HCEC 1CT (cell line): ENCODE data around the gene NXPH3.
"Not testable (repeated sequence)": the region's sequence is repeated elsewhere in the genome, so short reads cannot be mapped to it uniquely, and the experiment has no call there.

Experiments used
- DNase-seq: peaks from one replicate; pipeline ENCODE4 v3.0.0-alpha.2; 2017

Gene NXPH3

GRCh38 chr17:49555495-49556222 is 20.0 kb upstream of the NXPH3 start:
- no peak for DNase-seq

DNA sequence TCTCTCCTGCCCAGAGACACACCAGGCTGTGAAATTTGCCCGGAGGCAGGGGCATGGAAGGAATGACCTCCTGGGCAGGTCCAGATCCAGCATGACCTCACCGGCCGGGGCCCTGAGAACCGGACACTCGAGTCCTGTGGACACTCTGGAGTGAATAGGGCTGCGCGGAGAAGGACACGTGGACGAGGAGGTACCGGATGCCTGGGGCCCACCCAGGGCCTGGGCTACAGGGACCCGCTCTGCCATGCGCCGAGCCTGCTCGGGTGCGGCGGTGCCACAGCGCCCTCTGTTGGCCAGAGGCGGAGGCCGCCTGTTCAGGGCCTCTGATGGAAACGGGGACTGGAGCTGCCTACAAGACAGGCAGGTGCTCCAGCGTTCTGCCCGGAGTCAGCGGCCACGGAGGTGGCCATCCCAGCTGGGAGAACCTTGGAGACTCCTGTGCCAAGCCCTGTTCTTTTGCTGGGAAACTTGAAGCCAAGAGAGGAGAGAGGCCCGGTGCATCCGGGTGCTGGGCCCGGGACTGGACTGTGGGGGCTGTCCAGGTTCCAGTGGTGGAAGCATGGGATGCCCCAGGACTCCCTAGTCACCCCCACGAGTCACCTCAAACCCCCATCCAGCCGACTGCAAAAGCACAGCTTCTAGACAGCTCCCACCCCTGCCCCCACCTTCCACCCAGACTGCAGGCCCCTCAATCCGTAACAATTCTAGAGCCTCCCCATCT is 19.3 kb upstream of the NXPH3 start:
- DNase-seq, result peak; percentile 46

DNA sequence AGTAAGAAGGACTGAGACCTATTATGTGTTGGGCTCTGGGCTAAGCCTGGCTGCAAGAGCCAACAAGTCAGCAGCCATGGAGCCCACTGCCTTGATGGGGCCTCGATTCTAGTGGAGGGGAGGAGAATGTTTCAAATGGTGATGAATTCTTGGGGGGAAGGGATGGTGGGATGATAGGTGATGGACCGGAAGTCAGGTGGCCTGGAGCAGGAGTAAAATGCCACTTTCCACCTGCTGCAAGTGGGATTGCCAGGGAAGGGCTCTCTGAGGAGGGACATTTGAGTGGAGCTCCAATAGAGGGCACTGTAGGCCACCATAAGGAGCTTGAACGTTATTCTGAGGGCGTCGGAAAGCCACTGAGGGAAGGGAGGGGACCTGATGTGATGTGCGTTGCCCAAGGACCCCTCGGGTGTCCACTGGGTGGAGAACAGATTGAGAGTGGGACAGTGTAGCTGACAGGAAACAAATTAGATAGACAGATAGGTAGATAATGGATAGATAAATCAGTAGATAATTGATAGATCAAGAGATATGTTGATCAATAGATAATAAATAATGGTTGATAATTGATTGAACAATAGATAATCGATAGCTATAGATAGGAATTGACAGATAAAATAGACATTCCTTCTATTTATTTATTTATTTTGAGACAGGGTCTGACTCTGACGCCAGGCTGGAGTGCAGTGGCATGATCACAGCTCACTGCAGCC is 18.2 kb upstream of the NXPH3 start:
- peak; percentile 49 for DNase-seq

- no peak for DNase-seq
Observed at GRCh38 chr17:49564638-49565037, 11.0 kb upstream of the NXPH3 start.

DNA sequence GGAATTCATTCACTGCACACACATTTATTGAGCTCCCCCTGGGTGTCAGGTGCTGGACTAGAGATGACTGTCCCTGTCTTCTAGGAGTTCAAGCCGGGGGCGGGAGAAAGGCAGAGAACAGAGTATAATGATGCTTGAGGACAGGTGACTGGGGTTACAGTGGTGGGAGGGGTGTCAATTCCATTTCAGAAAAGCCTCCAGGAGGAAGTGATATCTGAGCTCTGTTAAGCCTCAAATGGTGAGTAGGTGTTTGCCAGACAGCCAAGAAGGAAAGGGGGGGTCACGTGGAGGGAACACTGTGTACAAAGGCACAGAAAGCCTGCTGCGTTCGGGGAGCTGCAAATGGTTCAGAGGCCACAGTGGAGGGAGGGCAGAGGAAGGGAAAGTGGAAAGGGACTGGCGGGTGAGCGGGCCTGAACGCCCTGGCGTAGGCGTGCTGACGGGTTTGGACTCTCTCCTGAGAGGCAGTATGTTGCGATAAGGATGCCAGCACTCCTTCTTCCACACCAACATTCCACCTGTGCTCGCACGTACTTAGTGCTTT is 9.7 kb upstream of the NXPH3 start:
- DNase-seq, result no peak

- no peak for DNase-seq
Observed at GRCh38 chr17:49566668-49567071, 9.0 kb upstream of the NXPH3 start.

DNA sequence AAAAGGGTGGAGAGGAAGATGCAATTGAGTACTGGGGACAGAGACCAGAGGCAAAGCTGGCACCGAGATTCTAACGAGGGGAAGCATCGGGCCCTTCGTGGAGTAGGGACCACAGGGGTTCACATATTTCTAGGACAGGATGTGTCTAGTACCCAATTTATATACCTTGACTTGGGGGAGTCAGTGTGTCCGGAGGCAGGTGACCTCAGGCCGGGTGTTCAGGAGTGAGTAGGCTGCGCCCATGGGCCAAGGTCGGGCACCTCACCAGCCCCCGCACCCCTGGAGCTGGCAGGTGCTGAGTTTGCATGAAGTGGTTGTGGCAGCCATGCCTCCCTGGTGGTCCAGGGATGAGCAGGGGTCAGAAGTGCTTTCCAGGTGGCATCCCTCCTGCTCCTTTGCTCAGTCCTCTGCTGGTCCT is 8.6 kb upstream of the NXPH3 start:
- DNase-seq, result no peak

DNA sequence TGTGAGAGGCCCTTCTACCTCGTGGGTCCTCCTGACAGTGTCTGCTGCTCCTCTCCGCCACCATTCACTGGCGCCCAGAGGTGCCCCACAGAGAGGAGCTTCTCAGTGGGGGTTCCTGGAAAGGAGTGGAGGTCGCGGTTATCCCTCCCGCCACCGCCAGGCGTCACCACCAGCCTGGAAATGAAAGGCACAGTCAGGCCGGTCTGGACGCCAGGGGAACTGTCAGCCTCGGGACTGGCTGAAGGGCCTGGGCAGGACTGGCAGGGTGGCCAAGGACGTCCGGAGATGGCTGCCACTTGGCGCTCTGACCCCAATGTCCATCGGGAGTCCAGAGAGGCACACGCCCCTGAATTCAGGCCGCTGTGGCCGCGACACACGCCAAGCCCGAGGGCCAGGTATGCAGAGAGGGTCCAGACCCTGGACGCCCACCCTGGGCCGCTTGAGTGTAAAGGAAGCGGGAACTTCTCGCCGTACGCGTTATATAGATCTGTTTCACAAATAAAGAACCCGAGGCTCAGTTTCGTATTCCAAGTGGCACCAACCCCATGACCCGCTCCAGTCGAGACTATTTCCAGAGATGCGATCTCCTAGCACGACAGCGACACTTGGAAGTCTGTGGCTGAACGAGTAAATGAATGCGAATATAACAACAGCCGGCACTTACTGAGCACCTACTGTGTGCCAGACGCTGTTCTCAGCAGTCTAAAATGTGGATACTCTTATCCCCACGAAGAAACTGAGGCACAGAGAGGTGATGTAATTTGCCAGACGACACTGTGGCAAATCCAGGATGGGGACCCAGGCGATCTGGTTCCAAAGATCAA is 7.6 kb upstream of the NXPH3 start:
- peak; percentile 73 for DNase-seq

DNA sequence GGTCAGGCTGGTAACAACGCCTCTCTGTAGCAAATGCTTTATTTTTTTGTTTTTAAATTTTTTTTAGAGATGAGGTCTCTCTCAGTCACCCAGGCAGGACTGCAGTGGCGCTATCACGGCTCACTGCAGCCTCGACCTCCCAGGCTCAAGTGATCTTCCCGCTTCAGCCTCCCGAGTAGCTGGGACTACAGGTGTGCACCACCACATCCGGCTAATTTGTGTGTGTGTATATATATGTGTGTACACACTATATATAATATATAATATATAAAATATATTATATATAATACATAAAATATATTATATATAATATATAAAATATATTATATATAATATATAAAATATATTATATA is 7.0 kb upstream of the NXPH3 start:
- DNase-seq, result not testable (repeated sequence)

DNA sequence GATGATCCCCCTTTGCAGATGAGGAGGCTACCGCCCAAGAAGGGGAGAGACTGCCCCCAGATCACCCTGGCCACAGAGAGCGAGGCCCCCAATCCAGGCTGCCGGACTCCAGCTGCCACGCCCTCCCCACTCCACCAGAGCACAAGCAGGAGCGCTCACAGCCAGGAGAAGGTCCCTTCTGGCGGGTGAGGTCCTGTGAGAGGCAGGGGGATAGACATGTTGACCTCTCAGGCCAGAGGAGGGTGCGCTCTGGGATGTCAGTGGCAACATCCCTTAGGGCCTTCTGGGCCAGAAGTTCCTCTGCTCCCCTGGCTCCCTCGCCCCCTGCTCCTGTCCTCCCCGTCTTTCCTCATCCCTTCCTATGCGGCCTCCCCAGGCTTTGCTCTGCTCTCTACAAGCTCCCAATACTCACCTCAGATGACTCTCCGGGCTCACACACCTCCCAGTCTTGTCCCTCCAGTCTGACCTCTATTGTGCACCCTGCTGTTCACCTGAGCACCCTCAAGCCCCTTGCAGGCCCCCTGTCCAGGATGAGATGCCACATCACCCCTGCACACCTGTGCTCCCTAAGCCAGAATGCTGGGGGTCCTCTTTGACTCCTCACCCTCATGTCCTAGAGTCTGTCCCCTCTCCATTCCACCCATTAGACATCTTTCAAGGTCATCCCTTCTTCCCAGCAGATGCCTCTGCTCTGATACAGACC is 5.0 kb upstream of the NXPH3 start:
- no peak for DNase-seq

DNA sequence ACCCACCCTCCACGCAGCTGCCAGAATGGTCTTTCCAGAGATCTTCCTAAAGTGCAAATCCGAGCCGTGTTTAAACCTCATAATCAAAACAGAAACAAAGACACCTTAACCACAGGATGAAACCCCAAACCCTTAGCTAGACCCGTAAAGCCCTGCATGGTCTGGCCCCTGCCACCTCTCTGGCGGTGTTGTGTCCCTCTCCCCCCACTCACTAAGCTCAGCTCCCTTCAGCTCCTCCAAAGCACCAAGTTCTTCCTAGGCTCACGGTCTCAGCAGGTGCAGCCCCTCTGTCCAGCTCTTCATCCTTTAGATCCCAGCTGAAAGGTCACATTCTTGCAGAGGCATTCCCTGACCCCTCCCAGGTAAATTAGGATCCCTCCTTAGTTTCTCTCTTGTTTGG is 4.4 kb upstream of the NXPH3 start:
- DNase-seq, result no peak

GRCh38 chr17:49571764-49572163 is 3.9 kb upstream of the NXPH3 start:
- no peak for DNase-seq

DNA sequence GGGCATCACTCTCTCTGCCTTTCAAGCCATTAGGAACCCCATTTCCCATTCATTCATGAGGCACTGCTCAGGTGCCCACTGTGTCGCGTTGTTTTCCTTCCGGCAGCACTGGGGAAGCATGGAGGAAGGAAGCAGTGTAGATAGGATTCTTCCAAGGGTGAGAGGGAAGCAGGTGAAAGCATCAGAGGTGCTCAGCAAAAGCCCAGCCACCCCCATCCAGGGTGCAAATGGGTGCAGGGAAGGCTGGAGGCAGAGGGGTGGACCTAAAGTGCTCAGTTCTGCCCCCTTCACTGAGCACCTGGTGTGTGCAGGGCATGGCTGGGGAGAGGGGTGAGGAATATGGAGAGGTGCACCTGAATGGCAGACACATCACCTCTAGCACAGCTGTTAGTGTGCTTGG is 3.4 kb upstream of the NXPH3 start:
- no peak for DNase-seq

GRCh38 chr17:49572806-49573420 is 2.8 kb upstream of the NXPH3 start:
- DNase-seq, result no peak

DNA sequence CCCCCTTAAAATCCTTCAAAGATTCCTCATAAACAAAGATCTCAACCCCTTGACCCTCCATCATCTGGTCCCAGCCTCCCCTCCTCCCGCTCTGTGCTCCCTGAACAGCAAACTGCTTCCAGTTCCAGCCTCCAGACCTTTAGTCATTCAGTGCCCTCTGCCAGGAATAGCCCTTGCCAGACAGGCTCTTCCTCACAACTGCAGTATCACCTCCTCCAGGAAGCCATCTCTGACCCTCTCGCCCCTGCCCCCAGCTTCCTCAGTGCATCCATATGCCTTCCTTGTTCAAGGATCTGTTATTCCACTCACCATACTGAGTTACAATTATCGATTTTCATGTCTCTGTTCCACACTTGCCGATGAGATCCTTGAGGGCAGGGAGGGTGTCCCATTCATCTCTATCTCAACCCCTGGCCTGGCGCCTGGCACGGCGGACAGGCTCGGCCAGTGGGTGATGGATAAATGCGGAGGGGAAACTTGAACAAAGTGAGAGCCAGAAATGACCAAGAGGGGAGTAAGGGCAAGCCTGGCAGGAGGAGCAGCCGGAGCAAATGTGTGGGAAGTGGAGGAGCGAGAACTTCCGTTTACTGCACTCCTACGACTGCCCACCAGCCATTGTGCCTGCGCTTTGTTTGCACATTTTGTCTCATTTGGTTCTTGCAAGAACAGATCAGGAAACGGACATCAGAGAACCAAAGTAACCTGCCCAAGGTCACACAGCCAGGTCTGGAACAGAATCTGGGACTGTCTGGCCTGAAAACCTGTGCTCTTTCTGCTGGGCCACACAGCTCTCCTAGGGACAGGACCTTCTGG is 2.0 kb upstream of the NXPH3 start:
- no peak for DNase-seq

DNA sequence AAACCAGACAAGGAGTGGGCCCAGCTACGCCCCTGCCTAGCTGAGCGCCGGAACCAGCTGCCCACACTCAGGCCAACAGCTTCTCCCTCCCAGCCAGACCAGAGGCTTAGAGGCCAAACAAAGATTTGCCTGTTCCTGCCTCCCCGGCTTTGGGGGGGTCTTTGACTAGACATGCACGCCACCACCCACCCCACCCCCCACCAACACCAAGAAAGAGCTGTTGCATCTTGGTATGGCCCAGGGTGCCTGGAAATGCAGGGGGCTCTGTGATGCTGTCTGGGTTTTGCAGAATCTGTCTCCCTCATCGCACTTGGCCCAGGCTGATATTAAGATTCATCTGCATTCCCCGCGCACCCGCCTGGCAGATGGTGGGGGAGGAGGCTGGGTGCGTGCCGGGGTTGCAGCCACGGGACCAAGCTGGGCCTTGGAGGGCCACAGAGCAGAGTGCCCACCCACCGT is 1.3 kb upstream of the NXPH3 start:
- no peak for DNase-seq

GRCh38 chr17:49574945-49575678 is 559 bp upstream of the NXPH3 start:
- no peak for DNase-seq

- peak; percentile 30 for DNase-seq
Observed at GRCh38 chr17:49576088-49576916, 631 bp downstream of the NXPH3 start.
